Ishikawa (cell line): ENCODE data around the gene CCDC134.

ENCODE experiments used
- CEBPB ChIP-seq: IDR thresholded peaks from 2 replicates; pipeline ENCODE4 v1.6.1; 2012
- CREB1 ChIP-seq: IDR thresholded peaks from 2 replicates; pipeline ENCODE4 v1.6.1; 2012; ENCODE audit warnings: low read depth
- EGR1 ChIP-seq: IDR thresholded peaks from 2 replicates; pipeline ENCODE4 v1.6.1; 2012
- EP300 ChIP-seq: IDR thresholded peaks from 2 replicates; pipeline ENCODE4 v1.6.1; 2012; ENCODE audit warnings: borderline replicate concordance
- FOXM1 ChIP-seq: IDR thresholded peaks from 2 replicates; pipeline ENCODE4 v1.6.1; 2012; ENCODE audit warnings: low read depth, borderline replicate concordance
- MAX ChIP-seq: IDR thresholded peaks from 2 replicates; pipeline ENCODE4 v1.6.1; 2012
- NFIC ChIP-seq: IDR thresholded peaks from 2 replicates; pipeline ENCODE4 v1.6.1; 2012
- RAD21 ChIP-seq: IDR thresholded peaks from 2 replicates; pipeline ENCODE4 v1.6.1; 2012; ENCODE audit warnings: low read depth
- TAF1 ChIP-seq: IDR thresholded peaks from 2 replicates; pipeline ENCODE4 v1.6.1; 2012; ENCODE audit warnings: low read depth, mild to moderate bottlenecking
- TCF12 ChIP-seq: IDR thresholded peaks from 2 replicates; pipeline ENCODE4 v1.6.1; 2012; ENCODE audit warnings: low read depth
- YY1 ChIP-seq: IDR thresholded peaks from 2 replicates; pipeline ENCODE4 v1.6.1; 2012; ENCODE audit warnings: low read depth
- ZBTB7A ChIP-seq: IDR thresholded peaks from 2 replicates; pipeline ENCODE4 v1.6.1; 2012; ENCODE audit warnings: low read depth
- TF ChIP-seq, protein P1 (sequence below): IDR thresholded peaks from 2 replicates; pipeline ENCODE4 v1.6.1; 2012; ENCODE audit warnings: low read depth, mild to moderate bottlenecking
- TF ChIP-seq, protein P2 (sequence below): IDR thresholded peaks from 2 replicates; pipeline ENCODE4 v1.6.1; 2012

- TF ChIP-seq, protein P1, sequence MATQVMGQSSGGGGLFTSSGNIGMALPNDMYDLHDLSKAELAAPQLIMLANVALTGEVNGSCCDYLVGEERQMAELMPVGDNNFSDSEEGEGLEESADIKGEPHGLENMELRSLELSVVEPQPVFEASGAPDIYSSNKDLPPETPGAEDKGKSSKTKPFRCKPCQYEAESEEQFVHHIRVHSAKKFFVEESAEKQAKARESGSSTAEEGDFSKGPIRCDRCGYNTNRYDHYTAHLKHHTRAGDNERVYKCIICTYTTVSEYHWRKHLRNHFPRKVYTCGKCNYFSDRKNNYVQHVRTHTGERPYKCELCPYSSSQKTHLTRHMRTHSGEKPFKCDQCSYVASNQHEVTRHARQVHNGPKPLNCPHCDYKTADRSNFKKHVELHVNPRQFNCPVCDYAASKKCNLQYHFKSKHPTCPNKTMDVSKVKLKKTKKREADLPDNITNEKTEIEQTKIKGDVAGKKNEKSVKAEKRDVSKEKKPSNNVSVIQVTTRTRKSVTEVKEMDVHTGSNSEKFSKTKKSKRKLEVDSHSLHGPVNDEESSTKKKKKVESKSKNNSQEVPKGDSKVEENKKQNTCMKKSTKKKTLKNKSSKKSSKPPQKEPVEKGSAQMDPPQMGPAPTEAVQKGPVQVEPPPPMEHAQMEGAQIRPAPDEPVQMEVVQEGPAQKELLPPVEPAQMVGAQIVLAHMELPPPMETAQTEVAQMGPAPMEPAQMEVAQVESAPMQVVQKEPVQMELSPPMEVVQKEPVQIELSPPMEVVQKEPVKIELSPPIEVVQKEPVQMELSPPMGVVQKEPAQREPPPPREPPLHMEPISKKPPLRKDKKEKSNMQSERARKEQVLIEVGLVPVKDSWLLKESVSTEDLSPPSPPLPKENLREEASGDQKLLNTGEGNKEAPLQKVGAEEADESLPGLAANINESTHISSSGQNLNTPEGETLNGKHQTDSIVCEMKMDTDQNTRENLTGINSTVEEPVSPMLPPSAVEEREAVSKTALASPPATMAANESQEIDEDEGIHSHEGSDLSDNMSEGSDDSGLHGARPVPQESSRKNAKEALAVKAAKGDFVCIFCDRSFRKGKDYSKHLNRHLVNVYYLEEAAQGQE, result no peak
- TF ChIP-seq YY1 (no peak), ZBTB7A (no peak), TCF12 (no peak), EP300 (no peak), RAD21 (no peak), CEBPB (no peak), FOXM1 (no peak), MAX (no peak), NFIC (no peak), EGR1 (no peak), TAF1 (no peak), CREB1 (no peak)
- TF ChIP-seq, protein P2, sequence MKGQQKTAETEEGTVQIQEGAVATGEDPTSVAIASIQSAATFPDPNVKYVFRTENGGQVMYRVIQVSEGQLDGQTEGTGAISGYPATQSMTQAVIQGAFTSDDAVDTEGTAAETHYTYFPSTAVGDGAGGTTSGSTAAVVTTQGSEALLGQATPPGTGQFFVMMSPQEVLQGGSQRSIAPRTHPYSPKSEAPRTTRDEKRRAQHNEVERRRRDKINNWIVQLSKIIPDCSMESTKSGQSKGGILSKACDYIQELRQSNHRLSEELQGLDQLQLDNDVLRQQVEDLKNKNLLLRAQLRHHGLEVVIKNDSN, result no peak
These were observed 1.4 kb downstream of the CCDC134 start for GRCh38 chr22:41801886-41802285.
